NCI-H2107 (cell line): ENCODE measurements around the gene VEPH1.

ENCODE experiments used
- DNase-seq: peaks from one replicate; lab custom pipeline; 2025; lab: John Stamatoyannopoulos, UW

Gene VEPH1

GRCh38 chr3:157477441-157477840 is 25.8 kb downstream of the VEPH1 start:
- no peak for DNase-seq

GRCh38 chr3:157475921-157476414 is 27.2 kb downstream of the VEPH1 start:
- no peak for DNase-seq

- no peak for DNase-seq
These were observed 30.6 kb downstream of the VEPH1 start for GRCh38 chr3:157472648-157473047.

- DNase-seq = no peak
These were observed 32.2 kb downstream of the VEPH1 start for GRCh38 chr3:157471064-157471463.

GRCh38 chr3:157469561-157470294 is 33.5 kb downstream of the VEPH1 start:
- no peak for DNase-seq

- no peak for DNase-seq
These were observed 36.0 kb downstream of the VEPH1 start for GRCh38 chr3:157467200-157467599.

GRCh38 chr3:157465741-157466140 is 37.5 kb downstream of the VEPH1 start:
- no peak for DNase-seq

GRCh38 chr3:157464321-157464720 is 38.9 kb downstream of the VEPH1 start:
- DNase-seq = no peak

- DNase-seq = no peak
These were observed 39.4 kb downstream of the VEPH1 start for GRCh38 chr3:157463816-157464215.

- DNase-seq = no peak
These were observed 43.0 kb downstream of the VEPH1 start for GRCh38 chr3:157460253-157460652.

GRCh38 chr3:157459706-157460105 is 43.5 kb downstream of the VEPH1 start:
- DNase-seq = no peak

GRCh38 chr3:157453824-157454223 is 49.4 kb downstream of the VEPH1 start:
- no peak for DNase-seq

GRCh38 chr3:157452097-157452496 is 51.1 kb downstream of the VEPH1 start:
- DNase-seq = no peak

- no peak for DNase-seq
These were observed 56.1 kb downstream of the VEPH1 start for GRCh38 chr3:157447026-157447694.

GRCh38 chr3:157445857-157446256 is 57.4 kb downstream of the VEPH1 start:
- no peak for DNase-seq

- no peak for DNase-seq
These were observed 58.4 kb downstream of the VEPH1 start for GRCh38 chr3:157444797-157445184.

GRCh38 chr3:157443905-157444796 is 59.1 kb downstream of the VEPH1 start:
- DNase-seq = no peak

GRCh38 chr3:157442729-157443128 is 60.5 kb downstream of the VEPH1 start:
- DNase-seq = no peak

- DNase-seq = no peak
These were observed 62.1 kb downstream of the VEPH1 start for GRCh38 chr3:157441102-157441624.

GRCh38 chr3:157438194-157438730 is 65.0 kb downstream of the VEPH1 start:
- DNase-seq = no peak

- no peak for DNase-seq
These were observed 66.5 kb downstream of the VEPH1 start, which contains the start of gene PTX3 for GRCh38 chr3:157436583-157437291. Gene PTX3, plus strand, starts transcription at chr3:157436850. Its CDS starts 84 bp downstream, at chr3:157436934.
